Thyroid gland (tissue), 4 donors: Measurements from ENCODE around the gene PRKCH.

Experiments
- POLR2A ChIP-seq, 2 donors: fragments of 450-650 bp; IDR thresholded peaks; one replicate each; pipeline ENCODE4 v1.6.1; 2017; ENCODE audit warnings: antibody characterized with exemption in 2 of 2, mild to moderate bottlenecking in 2 of 2, moderate library complexity in 1 of 2
- TF ChIP-seq, protein P1 (sequence below), 6 experiments: fragments of 200-600 bp in 3 of 6; fragments of 450-650 bp in 3 of 6; sonication (generic) in 3 of 6; IDR thresholded peaks; one replicate each; pipeline ENCODE4 v1.5.1; 2016 to 2019; ENCODE audit warnings: antibody characterized with exemption in 6 of 6, mild to moderate bottlenecking in 2 of 6, inconsistent platforms in 1 of 6, moderate library complexity in 1 of 6

DNA sequence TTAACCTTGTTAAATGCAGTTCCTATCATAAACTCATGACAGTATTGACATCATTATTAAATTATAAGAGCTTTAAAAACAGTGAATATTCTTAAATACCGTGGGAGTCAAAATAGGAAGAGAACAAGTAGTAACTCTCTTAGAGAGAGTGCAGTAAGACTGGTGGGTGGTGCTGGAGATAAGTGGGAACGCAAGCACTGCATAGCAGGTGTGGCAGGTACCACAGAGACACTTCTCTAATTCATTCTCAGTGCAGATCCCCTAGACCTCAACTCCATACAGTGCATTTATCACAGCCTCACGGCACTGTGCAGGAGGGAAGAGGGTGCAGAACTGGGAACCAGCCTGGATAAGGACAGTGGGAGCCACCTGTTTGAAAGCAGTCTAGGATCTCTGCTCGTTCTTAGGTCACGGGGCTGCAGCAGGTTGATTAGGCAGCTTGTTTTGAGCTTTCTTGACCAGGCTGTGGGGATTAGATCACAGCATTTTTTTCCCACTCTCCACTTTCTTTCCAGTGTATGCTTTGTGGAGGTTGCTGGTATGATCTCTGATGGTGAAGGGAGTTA is 165.6 kb downstream of the PRKCH start:
- TF ChIP-seq, protein P1, sequence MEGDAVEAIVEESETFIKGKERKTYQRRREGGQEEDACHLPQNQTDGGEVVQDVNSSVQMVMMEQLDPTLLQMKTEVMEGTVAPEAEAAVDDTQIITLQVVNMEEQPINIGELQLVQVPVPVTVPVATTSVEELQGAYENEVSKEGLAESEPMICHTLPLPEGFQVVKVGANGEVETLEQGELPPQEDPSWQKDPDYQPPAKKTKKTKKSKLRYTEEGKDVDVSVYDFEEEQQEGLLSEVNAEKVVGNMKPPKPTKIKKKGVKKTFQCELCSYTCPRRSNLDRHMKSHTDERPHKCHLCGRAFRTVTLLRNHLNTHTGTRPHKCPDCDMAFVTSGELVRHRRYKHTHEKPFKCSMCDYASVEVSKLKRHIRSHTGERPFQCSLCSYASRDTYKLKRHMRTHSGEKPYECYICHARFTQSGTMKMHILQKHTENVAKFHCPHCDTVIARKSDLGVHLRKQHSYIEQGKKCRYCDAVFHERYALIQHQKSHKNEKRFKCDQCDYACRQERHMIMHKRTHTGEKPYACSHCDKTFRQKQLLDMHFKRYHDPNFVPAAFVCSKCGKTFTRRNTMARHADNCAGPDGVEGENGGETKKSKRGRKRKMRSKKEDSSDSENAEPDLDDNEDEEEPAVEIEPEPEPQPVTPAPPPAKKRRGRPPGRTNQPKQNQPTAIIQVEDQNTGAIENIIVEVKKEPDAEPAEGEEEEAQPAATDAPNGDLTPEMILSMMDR (IDR thresholded peaks at IDR 0.05): no peak
- TF ChIP-seq POLR2A (IDR thresholded peaks at IDR 0.05): no peak
